H1 (cell line): ENCODE data around the gene CHRNA5. TPM values are rescaled to one million over a fixed set of nuclear protein-coding genes. Genes with fewer than 3 reads are reported as not detected.

Source experiments
- polyA plus RNA-seq, 7 experiments: library from polyadenylated mRNA; depleted of rRNA in 3 of 7; stranded (reverse) in 5 of 7; unstranded in 2 of 7; fragments of >200 nt in 5 of 7; fragments of 200-250 nt in 2 of 7; gene quantifications; 1 replicate in 5 of 7; 2 replicates in 1 of 7; 4 replicates in 1 of 7; pipeline versions ENCODE4 v1.2.1 to v1.2.3, GENCODE V29; 2011 to 2013; ENCODE audit warnings: missing spikeins in 2 of 7, mixed read lengths in 2 of 7
- total RNA-seq: library from RNA; stranded (reverse); fragmentation: NEBNext Ultra II Directional; extraction: Animal tissue kit (Norgen Biotek cat#: 25700); gene quantifications from 2 replicates; pipeline ENCODE4 v1.2.1, GENCODE V29; 2021
- TF ChIP-seq, protein P1 (sequence below): IDR thresholded peaks from 2 replicates; pipeline ENCODE4 v1.6.1; 2012; ENCODE audit warnings: low read length, inconsistent platforms

CHRNA5 gene
- total and polyA plus RNA-seq, 2 of the 8 experiments (the other 6 are each of a cell fraction or from before 2014, with no cell fraction given): 13.5 to 31.4 TPM

GRCh38 chr15:78641102-78641748 is 75.9 kb downstream of the CHRNA5 start, which contains the start of gene CHRNB4 (continued):
- TF ChIP-seq, protein P1, sequence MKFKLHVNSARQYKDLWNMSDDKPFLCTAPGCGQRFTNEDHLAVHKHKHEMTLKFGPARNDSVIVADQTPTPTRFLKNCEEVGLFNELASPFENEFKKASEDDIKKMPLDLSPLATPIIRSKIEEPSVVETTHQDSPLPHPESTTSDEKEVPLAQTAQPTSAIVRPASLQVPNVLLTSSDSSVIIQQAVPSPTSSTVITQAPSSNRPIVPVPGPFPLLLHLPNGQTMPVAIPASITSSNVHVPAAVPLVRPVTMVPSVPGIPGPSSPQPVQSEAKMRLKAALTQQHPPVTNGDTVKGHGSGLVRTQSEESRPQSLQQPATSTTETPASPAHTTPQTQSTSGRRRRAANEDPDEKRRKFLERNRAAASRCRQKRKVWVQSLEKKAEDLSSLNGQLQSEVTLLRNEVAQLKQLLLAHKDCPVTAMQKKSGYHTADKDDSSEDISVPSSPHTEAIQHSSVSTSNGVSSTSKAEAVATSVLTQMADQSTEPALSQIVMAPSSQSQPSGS: no peak
